Activated naive CD4-positive, alpha-beta T cell treated with anti-CD3 and anti-CD28 coated beads for 36 hours (primary cell): Measurements from ENCODE around the gene EHBP1L1. TPM values are rescaled to one million over a fixed set of nuclear protein-coding genes. Genes with fewer than 3 reads are reported as not detected.
A peak's percentile ranks its signal among the peaks of the same experiment; 100 is the strongest.

Source experiments
- CTCF ChIA-PET: fragments of 350-600 bp; sonication (Branson Sonifier 250); formaldehyde crosslinking; loops from one replicate; lab custom pipeline; 2021; ENCODE audit warnings: antibody characterized with exemption; lab: Charles Lee
- DNase-seq: peaks from one replicate; pipeline ENCODE4 v3.0.0-alpha.2; 2020
- H3K27ac Mint-ChIP-seq: one replicate; pipeline ENCODE4 v1.8.0; 2021; ENCODE audit warnings: mild to moderate bottlenecking, mixed read lengths
- H3K27me3 Mint-ChIP-seq: one replicate; pipeline ENCODE4 v1.8.0; 2021; ENCODE audit warnings: low read depth, mixed read lengths
- H3K36me3 Mint-ChIP-seq: one replicate; pipeline ENCODE4 v1.8.0; 2021; ENCODE audit warnings: low read depth, mixed read lengths
- H3K4me1 Mint-ChIP-seq: one replicate; pipeline ENCODE4 v1.8.0; 2021; ENCODE audit warnings: low read depth, mixed read lengths
- H3K4me3 Mint-ChIP-seq: one replicate; pipeline ENCODE4 v1.8.0; 2021; ENCODE audit warnings: mild to moderate bottlenecking, moderate library complexity, mixed read lengths
- H3K9me3 Mint-ChIP-seq: one replicate; pipeline ENCODE4 v1.8.0; 2021; ENCODE audit warnings: mixed read lengths
- intact Hi-C: fragments of 100-400 bp; cut with micrococcal nuclease; formaldehyde crosslinking; loops from one replicate; pipeline ENCODE4 v1.15.1; 2023
- total RNA-seq, 2 experiments: library from RNA; stranded (reverse); gene quantifications; one replicate each; pipeline ENCODE4 v1.2.3, GENCODE V29; 2021

EHBP1L1 gene
- total RNA-seq, 2 experiments from 2014 or later = 51.9 to 54.6 TPM

DNA sequence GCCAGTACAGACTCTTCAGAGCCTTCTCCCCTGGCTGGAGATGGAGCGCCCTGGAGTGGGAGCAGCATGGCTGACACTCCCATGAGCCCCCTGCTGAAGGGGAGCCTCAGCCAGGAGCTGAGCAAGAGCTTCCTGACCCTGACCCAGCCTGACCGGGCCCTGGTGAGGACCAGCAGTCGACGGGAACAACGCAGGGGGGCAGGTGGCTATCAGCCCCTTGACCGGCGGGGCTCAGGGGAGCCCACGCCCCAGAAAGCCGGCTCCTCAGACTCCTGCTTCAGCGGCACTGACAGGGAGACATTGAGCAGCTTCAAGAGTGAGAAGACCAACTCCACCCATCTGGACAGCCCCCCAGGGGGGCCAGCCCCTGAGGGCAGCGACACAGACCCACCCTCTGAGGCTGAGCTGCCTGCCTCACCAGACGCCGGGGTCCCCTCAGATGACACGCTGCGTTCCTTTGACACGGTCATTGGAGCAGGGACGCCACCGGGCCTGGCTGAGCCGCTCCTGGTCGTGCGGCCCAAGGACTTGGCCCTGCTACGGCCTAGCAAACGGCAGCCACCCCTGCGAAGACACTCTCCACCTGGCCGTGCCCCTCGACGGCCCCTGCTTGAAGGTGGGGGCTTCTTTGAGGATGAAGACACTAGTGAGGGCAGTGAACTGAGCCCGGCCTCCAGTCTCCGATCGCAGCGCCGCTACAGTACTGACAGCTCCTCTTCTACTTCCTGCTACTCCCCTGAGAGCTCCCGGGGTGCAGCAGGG lies 42.3 kb downstream of the EHBP1L1 start:
- intact Hi-C loops = no loop called here
- DNase-seq = no peak
- Mint-ChIP-seq H3K36me3 (peaks cover 21% of the 10 kb centered on the region), H3K9me3 (no peaks in the 10 kb centered on the region), H3K27me3 (no peaks in the 10 kb centered on the region), H3K4me1 (peaks cover 29% of the 10 kb centered on the region), H3K4me3 (no peak overlapping the region), H3K27ac (peak overlapping the region; percentile 24)
- CTCF ChIA-PET = no interaction called here

DNA sequence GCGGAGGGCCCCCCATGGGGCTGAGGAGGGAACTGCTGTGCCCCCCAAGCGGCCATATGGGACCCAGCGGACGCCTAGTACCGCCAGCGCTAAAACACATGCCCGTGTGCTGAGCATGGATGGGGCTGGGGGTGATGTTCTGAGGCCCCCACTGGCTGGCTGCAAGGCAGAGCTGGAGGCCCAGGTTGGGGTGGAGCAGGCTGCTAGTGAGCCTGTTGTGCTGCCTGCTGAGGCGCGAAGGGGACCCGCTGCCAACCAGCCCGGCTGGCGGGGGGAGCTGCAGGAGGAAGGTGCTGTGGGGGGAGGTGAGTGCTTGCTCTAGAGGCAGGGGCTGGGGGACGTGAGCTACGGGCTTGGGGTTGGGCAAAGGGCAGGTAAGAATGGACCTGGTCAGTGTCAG lies 42.9 kb downstream of the EHBP1L1 start:
- Mint-ChIP-seq H3K27ac (no peak overlapping the region), H3K4me3 (no peak overlapping the region), H3K36me3 (peaks cover 21% of the 10 kb centered on the region), H3K4me1 (peaks cover 27% of the 10 kb centered on the region), H3K27me3 (no peaks in the 10 kb centered on the region), H3K9me3 (no peaks in the 10 kb centered on the region)
- intact Hi-C loops = no loop called here
- DNase-seq = no peak
- CTCF ChIA-PET = no interaction called here

DNA sequence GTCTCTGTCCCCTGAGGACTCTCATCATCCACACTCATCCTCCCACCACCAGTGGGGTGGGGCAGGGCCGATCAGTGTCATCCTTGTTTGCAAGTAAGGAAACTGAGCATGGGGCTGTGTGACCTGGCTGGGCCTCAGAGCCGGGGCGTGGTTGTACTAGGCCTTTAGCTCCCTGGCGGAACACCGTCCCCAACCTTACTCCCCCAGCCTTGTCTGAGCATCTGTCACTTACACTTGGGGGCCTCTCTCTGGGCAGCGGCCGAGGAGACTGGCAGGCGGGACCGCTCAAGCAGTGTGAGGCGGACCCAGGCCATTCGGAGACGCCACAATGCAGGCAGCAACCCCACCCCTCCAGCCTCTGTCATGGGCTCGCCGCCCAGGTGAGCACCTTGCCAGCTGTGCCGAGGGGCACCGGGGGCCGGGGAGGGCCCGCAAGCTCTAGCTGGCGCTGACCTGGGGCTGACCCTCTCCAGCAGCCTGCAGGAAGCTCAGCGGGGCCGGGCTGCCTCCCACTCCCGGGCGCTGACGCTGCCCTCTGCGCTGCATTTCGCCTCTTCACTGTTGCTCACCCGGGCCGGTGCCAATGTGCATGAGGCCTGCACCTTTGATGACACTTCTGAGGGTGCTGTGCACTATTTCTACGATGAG lies 43.6 kb downstream of the EHBP1L1 start:
- H3K27me3 Mint-ChIP-seq = no peaks in the 10 kb centered on the region
- CTCF ChIA-PET = no interaction called here
- no peaks in the 10 kb centered on the region for H3K9me3 Mint-ChIP-seq
- H3K4me1 Mint-ChIP-seq = peaks cover 27% of the 10 kb centered on the region
- intact Hi-C loops = no loop called here
- DNase-seq = no peak
- H3K36me3 Mint-ChIP-seq = peaks cover 25% of the 10 kb centered on the region
- no peak overlapping the region for H3K27ac Mint-ChIP-seq
- H3K4me3 Mint-ChIP-seq = no peak overlapping the region

DNA sequence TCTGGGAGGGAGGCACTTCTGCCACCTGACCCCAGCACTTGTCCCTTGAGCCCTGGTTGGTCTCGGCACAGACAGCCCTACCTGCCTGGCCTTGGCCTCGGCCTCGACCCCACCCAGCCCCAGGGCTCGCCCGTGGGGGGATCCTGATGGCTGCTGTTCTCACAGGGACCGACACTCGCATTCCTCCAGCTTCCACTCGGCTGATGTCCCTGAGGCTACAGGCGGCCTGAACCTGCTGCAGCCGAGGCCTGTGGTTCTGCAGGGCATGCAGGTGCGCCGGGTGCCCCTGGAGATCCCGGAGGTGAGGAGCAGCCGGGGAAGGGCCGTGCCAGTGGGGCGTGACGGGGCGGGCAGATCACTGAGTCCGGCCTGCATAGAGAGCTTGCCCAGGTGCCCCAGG lies 44.8 kb downstream of the EHBP1L1 start:
- CTCF ChIA-PET = no interaction called here
- peaks cover 27% of the 10 kb centered on the region for H3K36me3 Mint-ChIP-seq

DNA sequence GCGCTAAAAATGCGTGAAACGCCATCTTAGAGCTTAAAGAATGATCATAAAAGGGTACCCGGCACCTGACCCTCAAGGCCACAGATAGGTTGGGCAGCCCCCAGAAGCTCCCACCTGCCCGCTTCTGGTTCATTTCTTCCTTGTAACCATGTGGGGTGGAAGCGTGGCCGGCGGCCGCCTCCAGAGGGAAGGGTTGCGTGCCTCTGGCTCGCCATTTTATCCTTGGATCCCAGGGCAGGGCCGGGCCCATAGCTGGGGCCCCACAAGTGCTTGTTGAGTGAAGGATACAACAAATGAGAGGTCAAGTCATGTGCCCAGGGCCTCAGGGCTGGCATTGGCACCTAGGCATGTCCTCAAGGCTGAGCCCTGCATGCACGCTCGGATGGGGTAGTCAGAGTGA lies 45.6 kb downstream of the EHBP1L1 start:
- H3K4me1 Mint-ChIP-seq = peaks cover 32% of the 10 kb centered on the region
- no peak overlapping the region for H3K27ac Mint-ChIP-seq
- H3K27me3 Mint-ChIP-seq = no peaks in the 10 kb centered on the region
- CTCF ChIA-PET = no interaction called here
- no peaks in the 10 kb centered on the region for H3K9me3 Mint-ChIP-seq
- peaks cover 30% of the 10 kb centered on the region for H3K36me3 Mint-ChIP-seq
- intact Hi-C loops = no loop called here
- DNase-seq = no peak
- no peak overlapping the region for H3K4me3 Mint-ChIP-seq

More for the DNA sequence above, 44.8 kb downstream of the EHBP1L1 start:
- Mint-ChIP-seq H3K27ac (no peak overlapping the region), H3K4me3 (no peak overlapping the region), H3K27me3 (no peaks in the 10 kb centered on the region), H3K9me3 (no peaks in the 10 kb centered on the region), H3K4me1 (peaks cover 30% of the 10 kb centered on the region)
- intact Hi-C loops = no loop called here
- DNase-seq = no peak

DNA sequence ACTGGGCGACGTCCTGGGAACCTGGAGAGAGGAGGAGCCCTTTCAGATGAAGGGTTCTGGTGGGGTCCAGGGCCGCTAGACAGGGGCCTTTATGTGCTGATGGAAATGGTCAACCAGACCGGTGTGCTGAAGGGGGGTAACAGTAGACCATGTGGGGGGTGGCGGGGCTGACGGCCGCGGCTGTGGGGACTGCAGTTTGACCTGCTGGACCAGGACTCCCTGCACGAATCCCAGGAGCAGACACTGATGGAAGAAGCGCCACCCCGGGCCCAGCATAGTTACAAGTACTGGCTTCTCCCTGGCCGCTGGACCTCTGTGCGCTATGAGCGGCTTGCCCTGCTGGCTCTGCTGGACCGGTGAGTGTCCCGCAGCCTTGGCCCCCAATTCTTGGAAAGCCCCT lies 46.2 kb downstream of the EHBP1L1 start:
- CTCF ChIA-PET = no interaction called here
- Mint-ChIP-seq H3K9me3 (no peaks in the 10 kb centered on the region), H3K27ac (no peak overlapping the region), H3K36me3 (peaks cover 24% of the 10 kb centered on the region), H3K4me3 (no peak overlapping the region), H3K4me1 (peaks cover 27% of the 10 kb centered on the region), H3K27me3 (no peaks in the 10 kb centered on the region)
- intact Hi-C loops = no loop called here
- DNase-seq = no peak

DNA sequence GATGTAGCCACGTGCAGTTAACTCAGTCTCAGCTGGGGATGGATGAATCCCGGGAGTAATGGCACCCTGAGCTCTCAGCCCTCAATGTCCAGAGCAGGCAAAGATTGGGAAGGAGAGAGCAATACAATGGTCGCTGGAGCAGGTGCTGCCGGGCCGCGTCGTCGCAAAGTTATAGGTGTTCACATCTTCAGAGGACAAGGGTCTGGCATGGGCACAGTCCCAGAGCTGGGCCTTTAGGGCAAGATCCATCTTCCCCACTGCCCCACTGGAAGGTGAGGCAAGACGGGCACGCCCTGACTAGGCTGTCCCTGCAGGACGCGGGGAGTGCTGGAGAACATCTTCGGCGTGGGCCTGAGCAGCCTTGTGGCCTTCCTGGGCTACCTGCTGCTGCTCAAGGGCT lies 47.3 kb downstream of the EHBP1L1 start:
- DNase-seq = no peak
- Mint-ChIP-seq H3K27me3 (no peaks in the 10 kb centered on the region), H3K4me3 (no peak overlapping the region), H3K4me1 (peaks cover 17% of the 10 kb centered on the region), H3K36me3 (peaks cover 21% of the 10 kb centered on the region), H3K27ac (no peak overlapping the region), H3K9me3 (no peaks in the 10 kb centered on the region)
- intact Hi-C loops = no loop called here
- CTCF ChIA-PET = interaction anchor here (0.9 to 2.2 kb wide), 3 partner anchors 9 to 30 kb away, joined by 3 to 6 read pairs (median 4); partner anchors contain the start of gene SIPA1

DNA sequence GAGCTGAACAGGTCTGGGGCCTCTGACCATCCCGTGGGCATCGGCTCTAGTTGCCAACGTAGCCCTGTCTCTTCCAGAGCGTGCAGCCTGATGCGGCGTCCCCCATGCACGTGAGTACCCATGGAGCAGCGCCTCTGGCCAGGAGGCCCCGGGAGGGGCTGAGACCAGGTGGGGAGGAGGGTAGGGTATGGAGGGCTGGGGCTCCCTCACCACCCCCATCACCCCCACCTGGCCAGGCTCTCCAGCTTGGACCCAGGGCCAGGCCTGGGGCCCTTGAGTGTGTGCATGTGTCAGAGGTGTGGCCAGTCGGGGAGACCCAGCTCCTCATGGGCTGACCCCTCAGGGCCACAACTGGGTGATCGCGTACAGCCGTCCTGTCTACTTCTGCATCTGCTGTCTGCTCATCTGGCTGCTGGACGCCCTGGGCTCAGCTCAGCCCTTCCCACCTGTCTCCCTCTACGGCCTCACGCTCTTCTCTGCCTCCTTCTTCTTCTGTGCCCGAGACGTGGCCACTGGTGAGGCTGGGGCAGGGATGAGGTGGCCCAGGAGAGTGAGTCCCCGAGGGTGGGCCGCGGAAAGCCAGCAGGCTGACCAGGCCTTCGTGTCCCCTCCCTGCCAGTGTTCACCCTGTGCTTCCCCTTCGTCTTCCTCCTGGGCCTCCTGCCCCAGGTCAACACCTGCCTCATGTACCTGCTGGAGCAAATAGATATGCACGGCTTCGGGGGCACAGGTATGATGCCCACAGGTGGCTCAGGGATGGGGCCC lies 48.2 kb downstream of the EHBP1L1 start:
- Mint-ChIP-seq H3K4me3 (no peak overlapping the region), H3K27ac (no peak overlapping the region), H3K36me3 (peaks cover 21% of the 10 kb centered on the region), H3K4me1 (peaks cover 14% of the 10 kb centered on the region), H3K9me3 (no peaks in the 10 kb centered on the region), H3K27me3 (no peaks in the 10 kb centered on the region)
- no peak for DNase-seq
- intact Hi-C loops = no loop called here
- CTCF ChIA-PET = interaction anchor here (0.6 to 2.2 kb wide), 4 partner anchors 15 to 236 kb away, joined by 3 to 6 read pairs (median 4); partner anchors contain the start of gene SIPA1

DNA sequence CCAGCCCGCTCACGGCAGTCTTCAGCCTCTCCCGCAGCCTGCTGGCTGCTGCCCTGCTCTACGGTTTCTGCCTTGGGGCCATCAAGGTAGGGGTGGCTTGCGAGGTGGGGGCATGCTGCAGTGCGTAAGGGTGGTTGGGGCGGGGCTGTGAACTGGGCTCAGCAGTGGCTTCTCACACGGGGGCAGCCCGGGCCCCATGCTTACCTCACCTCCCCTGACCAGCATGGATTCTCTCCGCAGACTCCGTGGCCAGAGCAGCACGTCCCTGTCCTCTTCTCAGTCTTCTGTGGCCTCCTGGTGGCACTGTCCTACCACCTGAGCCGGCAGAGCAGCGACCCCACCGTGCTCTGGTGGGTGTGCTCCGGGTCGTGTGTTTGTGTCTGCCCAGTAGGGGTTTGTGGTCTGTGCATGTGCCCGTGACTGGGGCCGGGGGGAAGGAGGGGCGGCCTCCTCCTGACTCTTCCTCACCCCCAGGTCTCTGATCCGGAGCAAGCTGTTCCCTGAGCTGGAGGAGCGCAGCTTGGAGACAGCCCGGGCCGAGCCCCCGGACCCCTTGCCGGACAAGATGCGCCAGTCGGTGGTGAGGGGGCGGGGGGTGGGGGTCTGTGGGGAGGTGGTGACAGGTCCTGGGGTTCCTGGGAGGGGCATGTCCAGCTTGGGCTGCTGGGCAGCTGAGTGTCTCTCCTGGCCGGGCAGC lies 49.2 kb downstream of the EHBP1L1 start:
- CTCF ChIA-PET = interaction anchor here (1.0 to 2.1 kb wide), 8 partner anchors 8 to 146 kb away, joined by 3 to 6 read pairs (median 3); partner anchors contain the start of gene SIPA1
- Mint-ChIP-seq H3K9me3 (no peaks in the 10 kb centered on the region), H3K27ac (no peak overlapping the region)

DNA sequence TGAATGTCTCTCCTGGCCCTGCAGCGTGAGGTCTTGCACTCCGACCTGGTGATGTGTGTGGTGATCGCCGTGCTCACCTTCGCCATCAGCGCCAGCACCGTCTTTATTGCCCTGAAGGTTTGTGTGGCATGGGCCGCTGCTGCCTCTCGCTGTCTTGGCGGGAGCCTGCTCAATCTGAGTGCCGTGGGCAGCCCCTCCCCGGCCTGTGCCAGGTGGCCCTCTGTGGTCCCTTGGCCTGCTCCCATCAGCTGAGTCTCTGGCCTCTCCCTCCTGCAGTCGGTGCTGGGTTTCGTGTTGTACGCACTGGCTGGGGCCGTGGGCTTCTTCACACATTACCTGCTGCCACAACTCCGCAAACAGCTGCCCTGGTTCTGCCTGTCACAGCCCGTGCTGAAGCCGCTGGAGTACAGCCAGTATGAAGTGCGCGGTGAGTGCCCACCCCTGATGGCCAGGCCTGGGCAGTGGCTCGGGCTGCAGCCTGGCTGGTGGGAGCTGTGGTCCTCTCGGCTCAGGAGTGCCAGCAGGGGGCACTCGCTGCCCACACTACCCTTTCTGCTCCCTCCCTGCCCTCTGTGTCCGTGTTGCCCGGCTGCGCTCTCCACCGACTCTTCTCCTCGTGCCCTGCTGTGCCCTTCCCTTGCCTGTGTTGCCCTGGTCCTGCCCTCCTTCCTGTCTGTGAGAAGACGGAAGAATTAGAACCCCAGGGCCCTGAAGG lies 49.9 kb downstream of the EHBP1L1 start:
- CTCF ChIA-PET = interaction anchor here (1.0 to 2.1 kb wide), 10 partner anchors 9 to 146 kb away, joined by 3 to 6 read pairs (median 3); partner anchors contain the start of gene SIPA1
- DNase-seq = peak; percentile 63
- intact Hi-C loops = loop anchor here (2.0 kb wide), 1 partner anchor 81 kb away; no protein-coding TSS in a partner anchor
- Mint-ChIP-seq H3K27ac (no peak overlapping the region), H3K36me3 (peaks cover 22% of the 10 kb centered on the region), H3K4me1 (peaks cover 9% of the 10 kb centered on the region), H3K27me3 (no peaks in the 10 kb centered on the region), H3K4me3 (no peak overlapping the region), H3K9me3 (no peaks in the 10 kb centered on the region)

More for the DNA sequence above, 49.2 kb downstream of the EHBP1L1 start:
- Mint-ChIP-seq H3K36me3 (peaks cover 18% of the 10 kb centered on the region), H3K4me3 (no peak overlapping the region), H3K27me3 (no peaks in the 10 kb centered on the region), H3K4me1 (peaks cover 9% of the 10 kb centered on the region)
- DNase-seq = no peak
- intact Hi-C loops = no loop called here

DNA sequence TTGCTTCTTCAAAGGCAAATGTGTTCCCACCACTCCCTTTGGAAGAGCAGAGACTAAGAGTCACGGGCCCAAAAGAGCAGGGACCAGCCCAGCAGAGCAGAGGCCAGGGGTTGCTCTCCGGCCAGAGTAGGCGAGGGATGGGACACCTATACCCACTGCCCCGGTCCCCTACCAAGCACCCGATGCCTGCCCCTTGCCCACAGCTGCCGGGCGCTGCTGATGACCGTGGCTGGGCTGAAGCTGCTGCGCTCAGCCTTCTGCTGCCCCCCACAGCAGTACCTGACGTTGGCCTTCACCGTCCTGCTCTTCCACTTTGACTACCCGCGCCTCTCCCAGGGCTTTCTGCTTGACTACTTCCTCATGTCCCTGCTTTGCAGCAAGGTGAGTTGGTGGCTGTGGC lies 51.3 kb downstream of the EHBP1L1 start:
- Mint-ChIP-seq H3K27me3 (no peaks in the 10 kb centered on the region), H3K27ac (peak overlapping the region; percentile 69), H3K36me3 (peaks cover 16% of the 10 kb centered on the region), H3K9me3 (no peaks in the 10 kb centered on the region), H3K4me1 (peaks cover 7% of the 10 kb centered on the region), H3K4me3 (no peak overlapping the region)
- DNase-seq = no peak
- CTCF ChIA-PET = interaction anchor here (0.9 to 1.8 kb wide), 4 partner anchors 11 to 82 kb away, joined by 3 to 6 read pairs (median 4); partner anchors contain the start of gene SIPA1
- intact Hi-C loops = loop anchor here (2.0 kb wide), 1 partner anchor 80 kb away; no protein-coding TSS in a partner anchor
